HepG2 (cell line): Measurements from ENCODE around the gene KAT7. TPM values are rescaled to one million over a fixed set of nuclear protein-coding genes. Genes with fewer than 3 reads are reported as not detected.

Source experiments
- ARNT2 ChIP-seq: sonication (generic); formaldehyde crosslinking; IDR thresholded peaks from 2 replicates; pipeline ENCODE4 v1.8.0; 2022; ENCODE audit warnings: mild to moderate bottlenecking, low read depth, missing genetic modification reagents, moderate library complexity
- IKZF1 ChIP-seq: fragments of 450-650 bp; IDR thresholded peaks from 2 replicates; pipeline ENCODE4 v1.7.1; 2016
- KDM1A ChIP-seq: IDR thresholded peaks from 2 replicates; pipeline ENCODE4 v1.6.1; 2016; ENCODE audit warnings: missing compliant biosample characterization
- NBN ChIP-seq: fragments of 450-650 bp; conservative IDR thresholded peaks from 2 replicates; pipeline ENCODE4 v1.6.1; 2017
- NFKBIZ ChIP-seq: IDR thresholded peaks from 2 replicates; pipeline ENCODE4 v1.6.1; 2018; ENCODE audit warnings: missing genetic modification reagents, missing compliant biosample characterization
- NONO ChIP-seq, 2 experiments: fragments of 450-650 bp in 1 of 2; sonication (generic) in 1 of 2; formaldehyde crosslinking in 1 of 2; IDR thresholded peaks in 1 of 2; conservative IDR thresholded peaks in 1 of 2; 2 replicates each; pipeline versions ENCODE4 v1.6.1 to v1.8.0; 2017 to 2022; ENCODE audit warnings: mild to moderate bottlenecking in 1 of 2, missing genetic modification reagents in 1 of 2, moderate library complexity in 1 of 2
- SIN3B ChIP-seq: fragments of 150-350 bp; IDR thresholded peaks from 2 replicates; pipeline ENCODE4 v1.6.1; 2014; ENCODE audit warnings: low read length
- XRCC5 ChIP-seq: fragments of 200-400 bp; formaldehyde crosslinking; optimal IDR thresholded peaks from 2 replicates; pipeline ENCODE3; 2017; ENCODE audit warnings: mild to moderate bottlenecking, low read length
- YEATS2 ChIP-seq: sonication (generic); formaldehyde crosslinking; IDR thresholded peaks from 2 replicates; pipeline ENCODE4 v1.4.0; 2020; ENCODE audit warnings: missing genetic modification reagents, borderline replicate concordance
- ZKSCAN8 ChIP-seq: IDR thresholded peaks from 2 replicates; pipeline ENCODE4 v1.6.1; 2016; ENCODE audit warnings: borderline replicate concordance, missing genetic modification reagents, missing compliant biosample characterization
- ZNF256 ChIP-seq: sonication (generic); formaldehyde crosslinking; conservative IDR thresholded peaks from 2 replicates; pipeline ENCODE4 v1.4.0; 2020; ENCODE audit warnings: missing genetic modification reagents
- ZNF790 ChIP-seq: sonication (generic); formaldehyde crosslinking; IDR thresholded peaks from 2 replicates; pipeline ENCODE4 v1.8.0; 2022; ENCODE audit warnings: missing genetic modification reagents, mild to moderate bottlenecking, borderline replicate concordance
- ZNF891 ChIP-seq: sonication (generic); formaldehyde crosslinking; IDR thresholded peaks from 2 replicates; pipeline ENCODE4 v1.5.0; 2020; ENCODE audit warnings: mild to moderate bottlenecking, missing genetic modification reagents
- polyA plus RNA-seq, 8 experiments: library from polyadenylated mRNA; depleted of rRNA in 3 of 8; stranded (reverse) in 7 of 8; unstranded in 1 of 8; fragments of >200 nt; fragmentation: Illumina TruSeq in 4 of 8; extraction: Trizol in 4 of 8; gene quantifications; 2 replicates each; pipeline versions ENCODE4 v1.2.1 to v1.2.3, GENCODE V29; 2011 to 2016; ENCODE audit warnings: low read depth in 4 of 8, missing spikeins in 1 of 8, mixed read lengths in 1 of 8; ENCODE audit not compliant: insufficient read depth in 1 of 8
- total RNA-seq, 5 experiments: library from RNA; depleted of rRNA; stranded (reverse); fragments of >200 nt; fragmentation: Illumina TruSeq; extraction: Trizol; gene quantifications; 2 replicates each; pipeline ENCODE4 v1.2.3, GENCODE V29; 2016; ENCODE audit warnings: low read depth in 1 of 5
- TF ChIP-seq, protein P1 (sequence below): fragments of 450-650 bp; IDR thresholded peaks from 2 replicates; pipeline ENCODE4 v1.6.1; 2017; ENCODE audit warnings: mild to moderate bottlenecking
- TF ChIP-seq, protein P2 (sequence below): sonication (generic); formaldehyde crosslinking; IDR thresholded peaks from 2 replicates; pipeline ENCODE4 v1.5.1; 2020; ENCODE audit warnings: missing genetic modification reagents, mild to moderate bottlenecking, borderline replicate concordance
- TF ChIP-seq, protein P3 (sequence below): sonication (generic); formaldehyde crosslinking; conservative IDR thresholded peaks from 2 replicates; pipeline ENCODE4 v1.4.0; 2020; ENCODE audit warnings: missing genetic modification reagents
- TF ChIP-seq, protein P4 (sequence below): sonication (generic); formaldehyde crosslinking; IDR thresholded peaks from 2 replicates; pipeline ENCODE4 v1.4.0; 2020; ENCODE audit warnings: mild to moderate bottlenecking, missing genetic modification reagents
- TF ChIP-seq, protein P5 (sequence below): IDR thresholded peaks from 2 replicates; pipeline ENCODE4 v1.6.1; 2016
- TF ChIP-seq, protein P6 (sequence below): IDR thresholded peaks from 2 replicates; pipeline ENCODE4 v1.6.1; 2012; ENCODE audit warnings: inconsistent platforms

Gene KAT7
- total and polyA plus RNA-seq, 2 of the 13 experiments (the other 11 are each of a cell fraction or from before 2014, with no cell fraction given) = 21.2 to 39.2 TPM

DNA sequence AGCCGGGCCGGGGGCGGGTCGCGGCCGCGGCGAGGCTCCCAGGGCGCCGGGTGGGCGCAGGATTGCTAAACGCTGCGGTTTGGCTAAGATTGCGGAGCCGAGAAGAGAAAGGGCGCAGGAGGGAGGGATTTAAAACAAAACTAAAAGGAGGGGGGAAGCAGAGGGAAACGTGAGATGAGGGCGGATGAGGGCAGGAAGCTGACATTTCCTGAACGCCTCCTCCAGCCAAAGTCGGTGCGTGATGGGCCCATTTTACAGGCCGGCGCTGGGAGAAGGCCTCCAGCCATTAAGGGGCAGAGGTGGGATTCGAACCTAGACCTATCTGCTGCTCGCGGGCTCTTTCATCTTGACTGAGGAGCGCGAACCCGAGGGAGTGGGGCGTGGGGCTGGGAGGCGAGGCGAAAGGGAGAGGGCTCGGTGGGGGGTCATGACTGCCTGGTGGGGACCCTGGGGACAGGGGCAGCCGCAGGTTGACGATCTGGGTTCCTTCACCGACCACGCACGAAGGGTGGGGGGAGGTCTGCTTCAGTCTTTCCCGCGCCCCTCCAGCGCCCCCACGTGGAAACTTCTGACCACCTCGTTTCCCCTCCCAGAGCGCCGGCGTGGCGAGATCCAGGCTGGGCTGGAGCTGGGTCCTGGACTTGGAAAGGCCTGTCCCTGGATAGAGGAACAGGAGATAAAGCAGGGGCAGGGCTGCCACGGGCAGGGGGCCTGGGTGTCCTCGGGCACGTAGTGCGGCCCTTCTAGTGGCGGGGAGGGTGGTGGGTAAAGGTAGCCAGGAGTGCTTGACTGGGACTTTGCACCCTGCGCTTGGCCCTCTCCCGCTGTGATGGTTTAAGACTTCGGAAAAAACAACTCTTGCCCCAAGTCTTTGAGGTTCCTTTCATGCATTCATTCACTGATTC is 63.2 kb downstream of the KAT7 start (continued):
- TF ChIP-seq, protein P1, sequence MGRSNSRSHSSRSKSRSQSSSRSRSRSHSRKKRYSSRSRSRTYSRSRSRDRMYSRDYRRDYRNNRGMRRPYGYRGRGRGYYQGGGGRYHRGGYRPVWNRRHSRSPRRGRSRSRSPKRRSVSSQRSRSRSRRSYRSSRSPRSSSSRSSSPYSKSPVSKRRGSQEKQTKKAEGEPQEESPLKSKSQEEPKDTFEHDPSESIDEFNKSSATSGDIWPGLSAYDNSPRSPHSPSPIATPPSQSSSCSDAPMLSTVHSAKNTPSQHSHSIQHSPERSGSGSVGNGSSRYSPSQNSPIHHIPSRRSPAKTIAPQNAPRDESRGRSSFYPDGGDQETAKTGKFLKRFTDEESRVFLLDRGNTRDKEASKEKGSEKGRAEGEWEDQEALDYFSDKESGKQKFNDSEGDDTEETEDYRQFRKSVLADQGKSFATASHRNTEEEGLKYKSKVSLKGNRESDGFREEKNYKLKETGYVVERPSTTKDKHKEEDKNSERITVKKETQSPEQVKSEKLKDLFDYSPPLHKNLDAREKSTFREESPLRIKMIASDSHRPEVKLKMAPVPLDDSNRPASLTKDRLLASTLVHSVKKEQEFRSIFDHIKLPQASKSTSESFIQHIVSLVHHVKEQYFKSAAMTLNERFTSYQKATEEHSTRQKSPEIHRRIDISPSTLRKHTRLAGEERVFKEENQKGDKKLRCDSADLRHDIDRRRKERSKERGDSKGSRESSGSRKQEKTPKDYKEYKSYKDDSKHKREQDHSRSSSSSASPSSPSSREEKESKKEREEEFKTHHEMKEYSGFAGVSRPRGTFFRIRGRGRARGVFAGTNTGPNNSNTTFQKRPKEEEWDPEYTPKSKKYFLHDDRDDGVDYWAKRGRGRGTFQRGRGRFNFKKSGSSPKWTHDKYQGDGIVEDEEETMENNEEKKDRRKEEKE = no peak
- no peak for TF ChIP-seq IKZF1
- TF ChIP-seq NONO (IDR thresholded peaks at IDR 0.05) = no peak
- TF ChIP-seq NONO (CRISPR knock-in tag; conservative IDR thresholded peaks at IDR 0.05) = no peak; the same call in 1 of the 2 replicates
- peak; percentile 79 for TF ChIP-seq XRCC5
- no peak for TF ChIP-seq SIN3B
- TF ChIP-seq ZNF891 = peak; percentile 66; the same call in 1 of the 2 replicates
- TF ChIP-seq KDM1A (CRISPR knock-in tag) = no peak
- TF ChIP-seq, protein P2, sequence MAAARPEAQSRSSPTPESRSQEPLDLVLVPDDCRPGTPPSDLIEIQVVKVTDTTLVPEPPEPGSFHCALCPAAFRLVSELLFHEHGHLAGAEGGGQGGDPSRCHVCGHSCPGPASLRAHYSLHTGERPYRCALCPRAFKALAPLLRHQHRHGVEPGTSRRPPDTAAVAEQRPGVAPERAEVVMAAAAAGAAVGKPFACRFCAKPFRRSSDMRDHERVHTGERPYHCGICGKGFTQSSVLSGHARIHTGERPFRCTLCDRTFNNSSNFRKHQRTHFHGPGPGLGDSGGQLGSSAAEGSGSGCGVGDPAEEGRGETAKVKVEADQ (CRISPR knock-in tag) = no peak
- TF ChIP-seq, protein P3, sequence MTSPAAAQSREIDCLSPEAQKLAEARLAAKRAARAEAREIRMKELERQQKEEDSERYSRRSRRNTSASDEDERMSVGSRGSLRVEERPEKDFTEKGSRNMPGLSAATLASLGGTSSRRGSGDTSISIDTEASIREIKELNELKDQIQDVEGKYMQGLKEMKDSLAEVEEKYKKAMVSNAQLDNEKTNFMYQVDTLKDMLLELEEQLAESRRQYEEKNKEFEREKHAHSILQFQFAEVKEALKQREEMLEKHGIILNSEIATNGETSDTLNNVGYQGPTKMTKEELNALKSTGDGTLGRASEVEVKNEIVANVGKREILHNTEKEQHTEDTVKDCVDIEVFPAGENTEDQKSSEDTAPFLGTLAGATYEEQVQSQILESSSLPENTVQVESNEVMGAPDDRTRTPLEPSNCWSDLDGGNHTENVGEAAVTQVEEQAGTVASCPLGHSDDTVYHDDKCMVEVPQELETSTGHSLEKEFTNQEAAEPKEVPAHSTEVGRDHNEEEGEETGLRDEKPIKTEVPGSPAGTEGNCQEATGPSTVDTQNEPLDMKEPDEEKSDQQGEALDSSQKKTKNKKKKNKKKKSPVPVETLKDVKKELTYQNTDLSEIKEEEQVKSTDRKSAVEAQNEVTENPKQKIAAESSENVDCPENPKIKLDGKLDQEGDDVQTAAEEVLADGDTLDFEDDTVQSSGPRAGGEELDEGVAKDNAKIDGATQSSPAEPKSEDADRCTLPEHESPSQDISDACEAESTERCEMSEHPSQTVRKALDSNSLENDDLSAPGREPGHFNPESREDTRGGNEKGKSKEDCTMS (CRISPR knock-in tag) = no peak
- TF ChIP-seq, protein P4, sequence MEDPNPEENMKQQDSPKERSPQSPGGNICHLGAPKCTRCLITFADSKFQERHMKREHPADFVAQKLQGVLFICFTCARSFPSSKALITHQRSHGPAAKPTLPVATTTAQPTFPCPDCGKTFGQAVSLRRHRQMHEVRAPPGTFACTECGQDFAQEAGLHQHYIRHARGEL (CRISPR knock-in tag) = no peak
- TF ChIP-seq ARNT2 (CRISPR knock-in tag) = 0 out of 2 replicates have a peak, but pooled peaks have one; percentile 33
- TF ChIP-seq NBN = no peak
- TF ChIP-seq, protein P5, sequence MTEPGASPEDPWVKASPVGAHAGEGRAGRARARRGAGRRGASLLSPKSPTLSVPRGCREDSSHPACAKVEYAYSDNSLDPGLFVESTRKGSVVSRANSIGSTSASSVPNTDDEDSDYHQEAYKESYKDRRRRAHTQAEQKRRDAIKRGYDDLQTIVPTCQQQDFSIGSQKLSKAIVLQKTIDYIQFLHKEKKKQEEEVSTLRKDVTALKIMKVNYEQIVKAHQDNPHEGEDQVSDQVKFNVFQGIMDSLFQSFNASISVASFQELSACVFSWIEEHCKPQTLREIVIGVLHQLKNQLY (CRISPR knock-in tag) = no peak
- TF ChIP-seq ZKSCAN8 (CRISPR knock-in tag) = 0 out of 2 replicates have a peak, but pooled peaks have one; percentile 34
- no peak for TF ChIP-seq ZNF256 (CRISPR knock-in tag)
- no peak; the same call in 1 of the 2 replicates for TF ChIP-seq YEATS2 (CRISPR knock-in tag)
- TF ChIP-seq NFKBIZ (CRISPR knock-in tag) = no peak
- no peak for TF ChIP-seq ZNF790 (CRISPR knock-in tag)
- TF ChIP-seq, protein P6, sequence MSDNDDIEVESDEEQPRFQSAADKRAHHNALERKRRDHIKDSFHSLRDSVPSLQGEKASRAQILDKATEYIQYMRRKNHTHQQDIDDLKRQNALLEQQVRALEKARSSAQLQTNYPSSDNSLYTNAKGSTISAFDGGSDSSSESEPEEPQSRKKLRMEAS = peak; percentile 78
